ENCODE data around the gene BCL2.

The BCL2 gene

DNA sequence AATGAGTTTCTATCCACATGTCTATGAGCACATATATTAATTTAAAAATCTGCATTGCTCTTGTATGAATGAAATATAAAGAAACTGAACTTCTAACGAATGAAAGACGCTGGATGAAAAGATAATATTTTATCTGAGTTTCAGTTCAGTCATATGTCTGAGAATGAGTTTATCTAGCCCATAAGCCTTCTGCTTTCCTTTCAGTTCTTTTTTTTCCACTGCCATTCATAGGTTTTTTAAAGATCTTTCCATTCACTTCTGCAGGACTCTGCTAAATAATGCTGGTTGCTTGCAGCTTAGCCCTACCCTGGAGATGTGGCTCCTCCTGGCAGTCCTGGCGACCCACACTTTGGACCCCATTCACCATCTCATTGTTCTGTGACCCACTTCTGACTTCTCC is 109.0 kb downstream of the BCL2 start:
- TF ChIP-seq, protein P1, sequence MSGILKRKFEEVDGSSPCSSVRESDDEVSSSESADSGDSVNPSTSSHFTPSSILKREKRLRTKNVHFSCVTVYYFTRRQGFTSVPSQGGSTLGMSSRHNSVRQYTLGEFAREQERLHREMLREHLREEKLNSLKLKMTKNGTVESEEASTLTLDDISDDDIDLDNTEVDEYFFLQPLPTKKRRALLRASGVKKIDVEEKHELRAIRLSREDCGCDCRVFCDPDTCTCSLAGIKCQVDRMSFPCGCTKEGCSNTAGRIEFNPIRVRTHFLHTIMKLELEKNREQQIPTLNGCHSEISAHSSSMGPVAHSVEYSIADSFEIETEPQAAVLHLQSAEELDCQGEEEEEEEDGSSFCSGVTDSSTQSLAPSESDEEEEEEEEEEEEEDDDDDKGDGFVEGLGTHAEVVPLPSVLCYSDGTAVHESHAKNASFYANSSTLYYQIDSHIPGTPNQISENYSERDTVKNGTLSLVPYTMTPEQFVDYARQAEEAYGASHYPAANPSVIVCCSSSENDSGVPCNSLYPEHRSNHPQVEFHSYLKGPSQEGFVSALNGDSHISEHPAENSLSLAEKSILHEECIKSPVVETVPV (CRISPR knock-in tag; IDR thresholded peaks at IDR 0.05), result no peak
- ATAC-seq, result no peak

- ATAC-seq, result no peak
- TF ChIP-seq CSDC2 (CRISPR knock-in tag; IDR thresholded peaks at IDR 0.05), result no peak
- TF ChIP-seq, protein P1 (CRISPR knock-in tag; IDR thresholded peaks at IDR 0.05), result no peak
- TF ChIP-seq ZNF8 (CRISPR knock-in tag; IDR thresholded peaks at IDR 0.05), result no peak
- TF ChIP-seq ZNF70 (CRISPR knock-in tag; IDR thresholded peaks at IDR 0.05), result no peak
- TF ChIP-seq RARB (CRISPR knock-in tag; IDR thresholded peaks at IDR 0.05), result no peak
- TF ChIP-seq GLIS3 (CRISPR knock-in tag; IDR thresholded peaks at IDR 0.05), result no peak
- TF ChIP-seq, protein P2, sequence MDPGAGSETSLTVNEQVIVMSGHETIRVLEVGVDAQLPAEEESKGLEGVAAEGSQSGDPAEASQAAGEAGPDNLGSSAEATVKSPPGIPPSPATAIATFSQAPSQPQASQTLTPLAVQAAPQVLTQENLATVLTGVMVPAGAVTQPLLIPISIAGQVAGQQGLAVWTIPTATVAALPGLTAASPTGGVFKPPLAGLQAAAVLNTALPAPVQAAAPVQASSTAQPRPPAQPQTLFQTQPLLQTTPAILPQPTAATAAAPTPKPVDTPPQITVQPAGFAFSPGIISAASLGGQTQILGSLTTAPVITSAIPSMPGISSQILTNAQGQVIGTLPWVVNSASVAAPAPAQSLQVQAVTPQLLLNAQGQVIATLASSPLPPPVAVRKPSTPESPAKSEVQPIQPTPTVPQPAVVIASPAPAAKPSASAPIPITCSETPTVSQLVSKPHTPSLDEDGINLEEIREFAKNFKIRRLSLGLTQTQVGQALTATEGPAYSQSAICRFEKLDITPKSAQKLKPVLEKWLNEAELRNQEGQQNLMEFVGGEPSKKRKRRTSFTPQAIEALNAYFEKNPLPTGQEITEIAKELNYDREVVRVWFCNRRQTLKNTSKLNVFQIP (CRISPR knock-in tag; IDR thresholded peaks at IDR 0.05; ENCODE audit: borderline replicate concordance, low read depth), result no peak
- no peak for TF ChIP-seq BACH2 (CRISPR knock-in tag; IDR thresholded peaks at IDR 0.05; ENCODE audit: borderline replicate concordance)
- no peak for TF ChIP-seq ISL1 (CRISPR knock-in tag; IDR thresholded peaks at IDR 0.05)
- TF ChIP-seq ZFP30 (CRISPR knock-in tag; IDR thresholded peaks at IDR 0.05), result no peak
These were observed 110.9 kb downstream of the BCL2 start for GRCh38 chr18:63208676-63209075.

DNA sequence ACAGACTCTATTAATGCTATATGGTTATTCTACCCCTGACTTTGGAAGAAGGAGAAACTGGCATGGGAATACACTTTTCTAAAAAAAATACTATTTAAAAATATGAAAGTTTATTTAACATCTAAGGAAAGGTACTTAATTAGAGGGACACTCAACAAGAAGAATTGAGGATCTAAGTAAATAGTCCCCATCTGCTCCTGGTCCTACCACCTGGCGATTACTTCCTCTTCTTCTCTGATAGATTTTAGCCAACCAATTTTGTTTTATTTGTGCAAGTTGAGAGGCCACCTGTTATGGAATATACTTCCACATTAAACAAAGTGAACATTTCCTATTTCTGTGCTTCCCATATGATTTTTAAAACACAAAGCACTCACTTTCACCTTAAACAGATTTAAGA is 111.7 kb downstream of the BCL2 start:
- no peak for ATAC-seq
- TF ChIP-seq PATZ1 (CRISPR knock-in tag; IDR thresholded peaks at IDR 0.05; ENCODE audit: borderline replicate concordance) (no peak), ZNF70 (CRISPR knock-in tag; IDR thresholded peaks at IDR 0.05) (no peak), ZNF8 (CRISPR knock-in tag; IDR thresholded peaks at IDR 0.05) (no peak), ZFP3 (CRISPR knock-in tag; IDR thresholded peaks at IDR 0.05) (no peak), ISL1 (CRISPR knock-in tag; IDR thresholded peaks at IDR 0.05) (no peak), CSDC2 (CRISPR knock-in tag; IDR thresholded peaks at IDR 0.05) (no peak), ARNTL (CRISPR knock-in tag; IDR thresholded peaks at IDR 0.05; ENCODE audit: borderline replicate concordance, low read depth) (no peak), OSR1 (CRISPR knock-in tag; IDR thresholded peaks at IDR 0.05) (no peak), PPARA (CRISPR knock-in tag; IDR thresholded peaks at IDR 0.05; ENCODE audit: borderline replicate concordance) (no peak)
- TF ChIP-seq, protein P3, sequence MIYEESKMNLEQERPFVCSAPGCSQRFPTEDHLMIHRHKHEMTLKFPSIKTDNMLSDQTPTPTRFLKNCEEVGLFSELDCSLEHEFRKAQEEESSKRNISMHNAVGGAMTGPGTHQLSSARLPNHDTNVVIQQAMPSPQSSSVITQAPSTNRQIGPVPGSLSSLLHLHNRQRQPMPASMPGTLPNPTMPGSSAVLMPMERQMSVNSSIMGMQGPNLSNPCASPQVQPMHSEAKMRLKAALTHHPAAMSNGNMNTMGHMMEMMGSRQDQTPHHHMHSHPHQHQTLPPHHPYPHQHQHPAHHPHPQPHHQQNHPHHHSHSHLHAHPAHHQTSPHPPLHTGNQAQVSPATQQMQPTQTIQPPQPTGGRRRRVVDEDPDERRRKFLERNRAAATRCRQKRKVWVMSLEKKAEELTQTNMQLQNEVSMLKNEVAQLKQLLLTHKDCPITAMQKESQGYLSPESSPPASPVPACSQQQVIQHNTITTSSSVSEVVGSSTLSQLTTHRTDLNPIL (CRISPR knock-in tag; IDR thresholded peaks at IDR 0.05; ENCODE audit: low read depth), result no peak

- TF ChIP-seq RARB (CRISPR knock-in tag; IDR thresholded peaks at IDR 0.05) (no peak), ZFP3 (CRISPR knock-in tag; IDR thresholded peaks at IDR 0.05) (no peak), TCF4 (CRISPR knock-in tag; IDR thresholded peaks at IDR 0.05; ENCODE audit: borderline replicate concordance) (no peak), ZC3H10 (CRISPR knock-in tag; IDR thresholded peaks at IDR 0.05) (no peak), SNAI2 (CRISPR knock-in tag; IDR thresholded peaks at IDR 0.05) (no peak), GLIS3 (CRISPR knock-in tag; IDR thresholded peaks at IDR 0.05) (no peak), PPARA (CRISPR knock-in tag; IDR thresholded peaks at IDR 0.05; ENCODE audit: borderline replicate concordance) (no peak), ZFP30 (CRISPR knock-in tag; IDR thresholded peaks at IDR 0.05) (no peak), OSR1 (CRISPR knock-in tag; IDR thresholded peaks at IDR 0.05) (no peak), BACH2 (CRISPR knock-in tag; IDR thresholded peaks at IDR 0.05; ENCODE audit: borderline replicate concordance) (no peak), ARNTL (CRISPR knock-in tag; IDR thresholded peaks at IDR 0.05; ENCODE audit: borderline replicate concordance, low read depth) (no peak), TOX (CRISPR knock-in tag; IDR thresholded peaks at IDR 0.05; ENCODE audit: borderline replicate concordance) (no peak), ISL1 (CRISPR knock-in tag; IDR thresholded peaks at IDR 0.05) (no peak), ESRRG (CRISPR knock-in tag; IDR thresholded peaks at IDR 0.05) (no peak), PATZ1 (CRISPR knock-in tag; IDR thresholded peaks at IDR 0.05; ENCODE audit: borderline replicate concordance) (no peak), ZNF8 (CRISPR knock-in tag; IDR thresholded peaks at IDR 0.05) (no peak)
- TF ChIP-seq, protein P4, sequence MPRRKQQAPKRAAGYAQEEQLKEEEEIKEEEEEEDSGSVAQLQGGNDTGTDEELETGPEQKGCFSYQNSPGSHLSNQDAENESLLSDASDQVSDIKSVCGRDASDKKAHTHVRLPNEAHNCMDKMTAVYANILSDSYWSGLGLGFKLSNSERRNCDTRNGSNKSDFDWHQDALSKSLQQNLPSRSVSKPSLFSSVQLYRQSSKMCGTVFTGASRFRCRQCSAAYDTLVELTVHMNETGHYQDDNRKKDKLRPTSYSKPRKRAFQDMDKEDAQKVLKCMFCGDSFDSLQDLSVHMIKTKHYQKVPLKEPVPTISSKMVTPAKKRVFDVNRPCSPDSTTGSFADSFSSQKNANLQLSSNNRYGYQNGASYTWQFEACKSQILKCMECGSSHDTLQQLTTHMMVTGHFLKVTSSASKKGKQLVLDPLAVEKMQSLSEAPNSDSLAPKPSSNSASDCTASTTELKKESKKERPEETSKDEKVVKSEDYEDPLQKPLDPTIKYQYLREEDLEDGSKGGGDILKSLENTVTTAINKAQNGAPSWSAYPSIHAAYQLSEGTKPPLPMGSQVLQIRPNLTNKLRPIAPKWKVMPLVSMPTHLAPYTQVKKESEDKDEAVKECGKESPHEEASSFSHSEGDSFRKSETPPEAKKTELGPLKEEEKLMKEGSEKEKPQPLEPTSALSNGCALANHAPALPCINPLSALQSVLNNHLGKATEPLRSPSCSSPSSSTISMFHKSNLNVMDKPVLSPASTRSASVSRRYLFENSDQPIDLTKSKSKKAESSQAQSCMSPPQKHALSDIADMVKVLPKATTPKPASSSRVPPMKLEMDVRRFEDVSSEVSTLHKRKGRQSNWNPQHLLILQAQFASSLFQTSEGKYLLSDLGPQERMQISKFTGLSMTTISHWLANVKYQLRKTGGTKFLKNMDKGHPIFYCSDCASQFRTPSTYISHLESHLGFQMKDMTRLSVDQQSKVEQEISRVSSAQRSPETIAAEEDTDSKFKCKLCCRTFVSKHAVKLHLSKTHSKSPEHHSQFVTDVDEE (CRISPR knock-in tag; IDR thresholded peaks at IDR 0.05), result no peak
- ATAC-seq, result no peak
These were observed 112.3 kb downstream of the BCL2 start for GRCh38 chr18:63207143-63207790.

Data from SK-N-SH treated with all-trans-retinoic acid at 6 μM for 48 hours (cell line).